SK-N-SH (cell line): ENCODE measurements around the gene WIZ.
"Not testable (repeated sequence)": the region's sequence is repeated elsewhere in the genome, so short reads cannot be mapped to it uniquely, and the experiment has no call there.

ENCODE experiments used
- CHD2 ChIP-seq: fragments of 150-350 bp; IDR thresholded peaks from 2 replicates; pipeline ENCODE4 v1.6.1; 2018; ENCODE audit warnings: low read length; ENCODE audit not compliant: partially characterized antibody
- CTCF ChIP-seq: fragments of 200-600 bp; sonication (generic); IDR thresholded peaks from 2 replicates; pipeline ENCODE4 v1.6.1; 2017; ENCODE audit warnings: antibody characterized with exemption, mild to moderate bottlenecking, moderate library complexity
- EP300 ChIP-seq, 2 experiments: IDR thresholded peaks; 2 replicates each; pipeline versions ENCODE4 v1.4.0 to v1.6.1; 2012; ENCODE audit warnings: borderline replicate concordance in 1 of 2, low read depth in 1 of 2, low read length in 1 of 2
- EZH2phosphoT487 ChIP-seq: fragments of 200-600 bp; sonication (generic); IDR thresholded peaks from 2 replicates; pipeline ENCODE4 v1.6.1; 2017; ENCODE audit warnings: low read depth, mixed run types, mild to moderate bottlenecking, antibody characterized with exemption, moderate library complexity, borderline replicate concordance
- FOXM1 ChIP-seq: IDR thresholded peaks from 2 replicates; pipeline ENCODE4 v1.4.0; 2012; ENCODE audit warnings: low read depth, mild to moderate bottlenecking
- MEF2A ChIP-seq: IDR thresholded peaks from 2 replicates; pipeline ENCODE4 v1.4.0; 2012; ENCODE audit warnings: low read depth, borderline replicate concordance
- NRF1 ChIP-seq: IDR thresholded peaks from 2 replicates; pipeline ENCODE4 v1.6.1; 2012; ENCODE audit warnings: low read depth, mild to moderate bottlenecking, low read length
- POLR2AphosphoS5 ChIP-seq: IDR thresholded peaks from 2 replicates; pipeline ENCODE4 v1.6.1; 2012; ENCODE audit warnings: low read depth, low read length
- RAD21 ChIP-seq: IDR thresholded peaks from 2 replicates; pipeline ENCODE4 v1.6.1; 2012; ENCODE audit warnings: mild to moderate bottlenecking, low read length
- SMC3 ChIP-seq: IDR thresholded peaks from 2 replicates; pipeline ENCODE4 v1.6.1; 2012; ENCODE audit warnings: low read depth, low read length, improper control_type of control experiment

DNA sequence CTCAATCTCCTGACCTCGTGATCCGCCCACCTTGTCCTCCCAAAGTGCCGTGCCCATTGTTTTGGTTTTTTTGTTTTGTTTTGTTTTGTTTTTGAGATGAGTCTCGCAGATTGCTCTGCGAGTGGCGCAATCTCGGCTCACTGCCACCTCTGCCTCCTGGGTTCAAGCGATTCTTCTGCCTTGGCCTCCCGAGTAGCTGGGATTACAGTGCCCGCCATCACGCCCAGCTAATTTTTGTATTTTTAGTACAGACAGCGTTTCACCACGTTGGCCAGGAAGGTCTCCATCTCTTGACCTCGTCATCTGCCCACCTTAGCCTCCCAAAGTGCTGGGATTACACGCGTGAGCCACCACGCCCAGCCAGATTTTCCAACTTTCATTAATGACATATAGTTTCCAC lies 54.5 kb downstream of the WIZ start:
- TF ChIP-seq POLR2AphosphoS5; NRF1; CTCF; SMC3; MEF2A; CHD2; FOXM1; EZH2phosphoT487; RAD21; EP300 (IDR thresholded peaks at IDR 0.05; ENCODE audit: borderline replicate concordance in 1 of 2, low read depth in 1 of 2, low read length in 1 of 2): not testable (repeated sequence)
